ENCODE measurements around the gene RAPGEF5.

Gene RAPGEF5

GRCh38 chr7:22213081-22213480, 143.9 kb downstream of the RAPGEF5 start:
- no peak for DNase-seq

GRCh38 chr7:22210967-22211366, 146.0 kb downstream of the RAPGEF5 start:
- DNase-seq = no peak

DNA sequence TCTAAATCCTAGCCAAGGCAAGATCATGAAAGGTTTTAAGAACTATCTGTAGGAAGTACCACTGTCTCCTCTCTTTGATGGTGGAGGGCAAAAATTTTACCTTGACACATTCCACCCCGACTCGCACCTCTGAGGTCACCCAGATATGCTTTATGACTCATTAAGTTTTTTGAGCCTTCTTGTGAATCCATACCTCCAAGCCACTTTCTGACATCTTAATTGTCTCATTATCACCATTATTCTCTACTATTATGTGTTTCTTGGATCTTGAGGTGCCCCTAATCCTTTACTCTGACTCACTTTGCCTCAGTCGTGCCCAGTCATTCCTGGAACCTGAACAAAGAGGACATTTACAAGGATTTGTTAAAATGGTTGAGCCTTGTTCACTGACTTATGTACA, 146.6 kb downstream of the RAPGEF5 start:
- no peak for DNase-seq

DNA sequence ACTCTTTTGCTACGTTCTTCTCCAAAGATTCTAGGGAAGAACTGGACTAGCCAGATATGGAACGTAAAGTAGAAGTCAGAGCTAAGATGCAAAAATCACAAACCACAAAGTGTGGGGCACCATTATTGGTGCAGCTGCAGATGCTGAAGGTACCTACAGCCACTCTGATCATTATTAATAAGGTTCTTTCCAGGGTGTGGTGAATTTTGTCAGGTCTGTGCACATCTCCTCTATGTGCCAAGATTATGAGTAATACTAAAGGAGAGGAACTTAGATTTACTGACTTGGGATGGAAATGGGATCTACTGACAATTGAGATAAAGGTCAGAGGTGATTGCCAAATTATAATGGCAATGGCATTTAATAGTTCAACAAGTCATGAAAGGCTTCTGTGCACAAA, 148.2 kb downstream of the RAPGEF5 start:
- DNase-seq = no peak

GRCh38 chr7:22207724-22208225, 149.2 kb downstream of the RAPGEF5 start:
- DNase-seq = no peak

GRCh38 chr7:22205631-22206030, 151.3 kb downstream of the RAPGEF5 start:
- DNase-seq = no peak

DNA sequence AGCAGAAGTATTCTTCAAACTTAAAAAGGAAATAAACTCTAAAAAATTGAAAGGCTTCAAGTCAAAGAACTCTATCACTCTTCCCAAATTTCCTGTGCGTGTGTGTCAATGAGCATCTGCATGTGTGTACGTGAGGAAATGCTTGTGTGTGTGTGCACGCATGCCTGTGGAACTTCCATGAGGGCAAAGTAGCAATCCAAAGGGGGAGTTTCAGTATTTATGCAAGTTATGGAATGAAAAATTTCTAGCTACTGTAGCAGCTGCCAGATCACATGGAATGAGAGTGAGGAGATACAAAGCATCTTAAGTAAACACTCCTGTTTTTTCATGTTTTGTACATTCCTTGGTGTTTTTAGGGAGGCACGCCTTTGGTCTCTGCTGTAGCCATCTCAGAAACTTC, 152.6 kb downstream of the RAPGEF5 start:
- no peak for DNase-seq

DNA sequence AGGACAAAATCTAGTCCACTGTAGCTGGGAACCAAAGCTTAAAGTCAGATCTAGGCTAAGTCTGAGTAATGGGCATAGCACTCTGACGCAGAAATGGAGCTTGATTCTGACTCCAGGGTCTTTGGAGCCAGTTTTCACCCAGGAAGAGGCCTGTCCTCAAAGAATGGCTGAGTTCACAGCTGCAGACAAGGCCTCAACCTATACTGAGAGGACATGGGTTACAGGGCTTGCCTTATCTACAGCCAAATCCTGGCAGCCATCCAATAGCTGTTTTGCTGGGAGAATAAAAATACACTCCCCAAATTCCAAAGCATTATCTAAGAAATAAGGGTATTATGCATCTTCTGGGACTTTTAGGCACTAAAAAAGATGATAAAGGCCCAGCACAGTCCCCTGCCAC, 154.8 kb downstream of the RAPGEF5 start:
- DNase-seq = no peak

DNA sequence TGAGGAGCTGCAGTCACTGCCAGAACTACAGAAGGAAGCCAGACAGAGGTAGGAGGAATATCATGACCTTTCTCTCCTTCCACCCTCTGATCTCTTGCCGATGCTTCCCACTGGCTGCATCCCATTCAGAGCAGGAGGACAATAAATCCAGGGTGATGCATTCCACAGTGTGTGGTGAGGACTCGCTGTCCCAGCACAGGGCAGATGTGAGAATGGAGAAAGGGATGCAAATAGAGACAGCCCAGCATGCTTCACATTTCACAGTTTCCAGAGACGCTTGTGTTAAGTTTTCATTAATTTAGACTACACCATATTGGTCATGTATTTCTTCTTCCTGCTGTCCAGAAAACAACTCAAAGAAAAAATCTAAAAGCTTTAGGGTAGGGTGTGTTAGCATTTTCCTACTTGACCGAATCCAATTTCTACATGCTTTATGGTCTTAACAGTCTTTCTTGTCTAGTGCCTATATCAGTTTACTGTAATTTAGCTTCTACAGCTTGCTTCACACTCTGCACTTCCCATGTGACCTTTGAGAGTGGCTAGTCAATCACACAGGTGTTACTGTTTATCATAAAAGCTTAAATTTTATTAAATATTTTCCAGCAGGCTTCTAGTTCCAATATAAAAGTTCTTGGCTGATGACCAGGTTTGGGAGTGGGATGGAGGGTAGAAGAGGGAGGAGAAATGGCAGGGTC, 155.6 kb downstream of the RAPGEF5 start:
- DNase-seq = no peak

- DNase-seq = no peak
Observed at GRCh38 chr7:22200777-22201176, 156.2 kb downstream of the RAPGEF5 start.

DNA sequence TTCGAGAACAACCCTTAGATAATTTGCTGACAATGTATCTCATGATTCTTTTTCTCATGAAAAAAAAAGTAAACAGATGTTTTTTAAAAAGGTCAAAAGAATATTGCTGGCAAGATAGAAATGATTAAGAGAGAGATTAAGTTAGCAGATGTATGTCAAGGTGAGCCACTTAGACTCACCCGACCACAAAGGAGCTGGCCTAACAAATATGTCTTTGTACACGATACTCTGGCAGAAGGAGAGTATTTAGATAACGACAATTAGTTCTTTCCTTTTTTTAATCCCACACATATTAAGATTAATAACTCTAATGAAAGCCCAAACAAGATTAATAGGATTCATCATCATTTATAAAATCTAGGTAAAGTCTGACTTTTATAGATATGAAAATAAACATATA, 156.7 kb downstream of the RAPGEF5 start:
- DNase-seq = no peak

DNA sequence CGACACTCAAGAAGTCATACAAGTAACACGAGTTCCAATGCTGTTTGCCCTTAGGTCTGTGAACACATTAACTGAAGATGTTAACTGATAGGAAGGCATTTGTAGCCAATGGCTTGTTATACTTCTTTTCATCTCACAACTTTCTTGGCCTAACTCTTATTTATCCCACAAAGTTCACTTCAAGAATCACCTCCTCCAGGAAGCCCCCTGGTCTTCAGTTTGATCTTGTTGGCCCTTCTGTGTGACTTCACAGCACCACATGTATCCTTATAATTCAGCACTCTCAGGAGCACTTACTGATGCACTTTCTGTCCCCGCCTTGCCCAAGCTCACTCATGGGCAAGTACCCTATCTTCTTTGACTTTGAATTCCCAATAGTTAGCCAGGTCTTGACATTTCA, 159.6 kb downstream of the RAPGEF5 start:
- DNase-seq = no peak

DNA sequence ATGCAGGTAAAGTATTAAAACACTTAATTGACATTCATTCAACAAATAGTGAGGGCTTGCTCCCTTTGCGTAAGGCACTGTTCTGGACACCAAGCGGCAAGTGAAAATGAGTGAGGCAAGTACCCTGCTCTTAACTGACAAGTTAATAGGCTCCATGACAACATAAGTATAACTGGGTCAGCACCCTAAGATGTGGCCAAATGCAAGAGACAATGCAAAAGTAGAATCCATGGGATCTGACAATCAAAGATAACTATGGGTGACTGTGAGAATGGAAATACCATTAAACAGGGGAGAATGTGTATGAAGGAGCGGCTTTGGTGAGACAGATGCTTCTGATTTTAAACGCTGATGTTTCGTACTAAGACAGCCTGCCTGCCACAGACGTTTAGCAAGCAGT, 160.5 kb downstream of the RAPGEF5 start:
- no peak for DNase-seq

DNA sequence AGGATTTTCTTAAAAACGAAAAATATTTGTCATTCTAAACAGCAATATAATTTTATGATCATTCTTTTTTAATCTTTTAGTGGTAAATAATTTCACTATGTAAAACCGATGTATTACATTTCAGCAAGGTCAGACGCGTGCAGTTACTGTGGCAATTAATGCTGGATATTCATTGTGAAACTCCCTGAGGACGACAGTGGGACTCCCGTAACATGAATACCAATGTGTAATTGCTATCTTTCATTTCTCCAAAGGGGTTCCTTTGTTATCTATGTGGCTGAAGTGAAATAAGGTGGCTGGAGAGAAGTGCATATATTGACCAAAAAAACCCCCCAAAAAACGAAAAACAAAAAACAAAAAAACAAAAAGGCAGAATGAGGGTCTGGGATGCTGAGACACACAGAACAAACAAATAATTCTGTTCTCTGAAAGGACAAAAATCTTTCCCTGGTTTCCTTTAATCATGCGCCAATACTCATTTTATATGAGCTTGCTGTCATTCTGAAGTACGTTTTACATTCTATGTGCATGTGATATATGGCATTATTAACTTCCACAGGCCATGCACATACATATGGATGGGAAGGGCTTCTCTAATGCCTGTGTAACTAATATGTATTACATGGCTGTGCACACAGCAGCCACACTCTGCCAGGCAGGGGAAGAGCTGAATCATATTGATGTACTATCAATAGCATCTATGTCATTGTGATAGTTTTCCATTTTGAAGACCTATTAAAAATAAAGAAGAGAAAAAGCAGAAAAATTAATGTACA, 161.4 kb downstream of the RAPGEF5 start:
- no peak for DNase-seq

GRCh38 chr7:22194658-22195273, 162.2 kb downstream of the RAPGEF5 start:
- DNase-seq = no peak

DNA sequence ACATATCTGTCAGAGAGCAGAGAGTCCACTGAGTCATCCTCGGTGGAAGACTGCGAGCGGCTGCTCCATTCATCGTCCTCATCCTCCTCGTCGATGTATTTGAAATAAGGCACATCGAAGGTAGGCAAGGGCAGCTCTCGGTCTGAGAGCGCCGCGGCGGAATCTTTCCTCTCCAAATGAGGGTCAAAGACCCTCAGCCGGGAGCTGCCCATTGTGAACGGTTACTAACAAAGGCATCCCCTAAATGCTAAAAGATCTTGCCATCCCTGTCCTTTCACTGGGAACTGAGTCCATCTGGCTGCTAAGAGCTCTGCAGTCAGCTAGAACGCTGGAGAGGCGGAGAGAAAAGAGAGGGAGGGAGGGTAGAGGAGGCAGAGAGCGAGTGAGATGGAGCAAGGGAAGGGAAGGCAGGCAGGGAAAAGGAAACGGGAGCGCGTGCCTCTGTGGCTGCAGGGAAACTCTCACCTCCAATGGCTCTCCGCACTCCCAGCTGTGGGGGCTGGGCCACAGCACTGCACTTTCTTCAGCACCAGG, 163.4 kb downstream of the RAPGEF5 start:
- DNase-seq = peak; percentile 95

DNA sequence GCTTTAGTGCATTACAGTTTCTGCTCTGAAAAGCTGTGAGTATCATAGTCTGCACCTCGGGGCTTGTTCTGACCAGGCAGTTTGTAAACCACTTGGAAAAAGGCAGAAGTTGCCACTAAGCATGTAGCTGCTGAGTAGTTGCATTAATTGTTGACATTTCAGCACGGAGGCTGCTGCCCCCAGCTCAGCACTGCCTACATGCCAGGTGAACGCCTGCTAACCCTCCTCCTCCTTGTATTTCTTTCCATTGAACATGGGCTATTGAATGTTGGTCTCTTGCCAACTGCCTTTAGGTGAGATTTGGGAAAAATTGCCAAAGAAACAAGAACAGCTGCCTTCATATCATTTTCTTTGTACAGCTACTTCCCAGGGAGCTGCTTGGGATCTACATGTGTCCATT, 164.2 kb downstream of the RAPGEF5 start:
- peak; percentile 57 for DNase-seq

- DNase-seq = no peak
Observed at GRCh38 chr7:22190736-22191135, 166.2 kb downstream of the RAPGEF5 start.

GRCh38 chr7:22189741-22190140, 167.2 kb downstream of the RAPGEF5 start:
- DNase-seq = no peak

DNA sequence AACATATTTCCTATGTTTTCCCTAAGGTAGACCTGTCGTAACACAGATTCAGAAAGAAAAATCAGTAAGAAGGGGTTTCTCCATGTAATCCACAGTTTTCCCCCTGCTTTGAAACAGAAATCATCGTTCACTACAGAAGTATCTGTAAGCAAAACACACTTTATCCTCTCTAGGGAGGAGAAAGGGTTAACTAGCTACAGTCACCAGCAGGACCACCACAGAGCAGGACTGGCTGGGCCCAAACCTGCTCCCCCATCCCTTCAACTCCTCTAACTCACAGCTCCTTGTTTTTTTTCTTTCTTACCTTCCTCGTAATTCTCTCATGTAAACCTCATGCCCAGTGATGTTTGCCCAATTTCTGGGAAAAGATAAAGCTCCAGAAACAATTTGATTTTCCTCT, 167.7 kb downstream of the RAPGEF5 start:
- DNase-seq = no peak

GRCh38 chr7:22187691-22188348, 169.1 kb downstream of the RAPGEF5 start:
- DNase-seq = no peak

DNA sequence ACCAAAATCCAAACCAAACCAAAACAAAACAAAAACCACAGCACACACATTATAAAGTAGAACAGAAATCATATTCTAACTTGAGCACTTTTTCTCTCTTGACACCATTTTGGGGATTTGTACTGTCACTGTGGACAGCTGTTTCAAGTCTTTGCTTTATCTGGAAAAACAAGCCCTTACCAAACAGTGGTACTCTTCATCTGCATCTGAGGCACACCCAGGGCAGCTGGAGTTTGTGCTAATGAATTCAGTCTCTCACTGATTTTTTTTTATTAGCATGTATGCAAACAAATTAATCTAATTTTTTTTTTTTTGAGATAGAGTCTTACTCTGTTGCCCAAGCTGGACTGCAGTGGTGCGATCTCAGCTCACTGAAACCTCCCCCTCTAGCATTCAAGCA, 171.4 kb downstream of the RAPGEF5 start:
- DNase-seq = no peak

DNA sequence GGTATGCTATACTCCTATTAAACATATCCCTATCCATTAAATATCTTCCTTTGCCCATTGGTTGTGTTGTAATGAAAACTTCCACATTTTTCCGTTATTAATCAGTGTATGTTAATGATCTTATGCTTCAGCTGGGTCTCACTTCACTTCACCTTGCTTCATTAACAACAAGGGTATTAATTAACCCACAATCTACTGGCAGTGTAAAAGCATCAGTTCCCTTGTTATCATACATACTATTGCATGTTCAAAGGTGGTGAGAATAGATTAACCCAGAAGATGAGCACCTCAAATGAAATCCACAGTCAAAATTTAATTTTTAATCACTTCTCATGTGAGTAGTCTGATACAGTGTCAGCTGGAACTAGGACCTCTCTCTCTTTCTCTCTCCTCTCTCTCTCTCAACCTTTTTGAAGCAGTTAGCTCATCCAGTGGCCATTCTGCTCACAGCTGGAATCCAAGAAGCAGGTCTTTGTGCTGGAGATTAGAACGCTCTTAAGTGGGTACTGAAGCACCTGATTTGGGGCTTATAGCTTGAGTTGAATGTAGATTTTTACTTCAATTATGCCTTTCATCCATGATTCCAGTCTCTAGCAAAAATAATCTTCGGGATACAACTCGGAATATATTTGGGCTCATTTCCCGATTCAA, 172.3 kb downstream of the RAPGEF5 start:
- DNase-seq = no peak

Measured in NCI-H510A treated with DMSO at 0.1 percent for 48 hours (cell line).